Stimulated activated CD8-positive, alpha-beta memory T cell treated with anti-CD3 and anti-CD28 coated beads, Interleukin-7, amount 100 ng/mL, for 24 hours (primary cell): Measurements from ENCODE around the gene PTPRA.

Experiments used
- DNase-seq: peaks from one replicate; pipeline ENCODE4 v3.0.0-alpha.2; 2020; ENCODE audit warnings: low read depth

Gene PTPRA

GRCh38 chr20:2922957-2923356 lies 49.7 kb downstream of the PTPRA start:
- no peak for DNase-seq

- no peak for DNase-seq
Measured at GRCh38 chr20:2930538-2930937, 57.3 kb downstream of the PTPRA start.

GRCh38 chr20:2932498-2932897 lies 59.2 kb downstream of the PTPRA start:
- no peak for DNase-seq

- no peak for DNase-seq
Measured at GRCh38 chr20:2937902-2938301, 64.6 kb downstream of the PTPRA start.

- no peak for DNase-seq
Measured at GRCh38 chr20:2942439-2942838, 69.2 kb downstream of the PTPRA start.

GRCh38 chr20:2946988-2947961 lies 74.0 kb downstream of the PTPRA start:
- DNase-seq = no peak

- DNase-seq = no peak
Measured at GRCh38 chr20:2948968-2949367, 75.7 kb downstream of the PTPRA start.

- DNase-seq = no peak
Measured at GRCh38 chr20:2952766-2953165, 79.5 kb downstream of the PTPRA start.

GRCh38 chr20:2955257-2955970 lies 82.1 kb downstream of the PTPRA start:
- DNase-seq = no peak

- no peak for DNase-seq
Measured at GRCh38 chr20:2956480-2956879, 83.2 kb downstream of the PTPRA start.

- no peak for DNase-seq
Measured at GRCh38 chr20:2967841-2968240, 94.6 kb downstream of the PTPRA start.

- DNase-seq = no peak
Measured at GRCh38 chr20:2972126-2972525, 98.8 kb downstream of the PTPRA start.

GRCh38 chr20:2973574-2973973 lies 100.3 kb downstream of the PTPRA start:
- no peak for DNase-seq

GRCh38 chr20:2978519-2978918 lies 105.2 kb downstream of the PTPRA start:
- DNase-seq = no peak

- DNase-seq = no peak
Measured at GRCh38 chr20:2981646-2982045, 108.4 kb downstream of the PTPRA start.

- no peak for DNase-seq
Measured at GRCh38 chr20:2983508-2983907, 110.2 kb downstream of the PTPRA start.

GRCh38 chr20:2984028-2984501 lies 110.8 kb downstream of the PTPRA start:
- DNase-seq = no peak

- no peak for DNase-seq
Measured at GRCh38 chr20:2984956-2985661, 111.8 kb downstream of the PTPRA start.

- no peak for DNase-seq
Measured at GRCh38 chr20:2986466-2986865, 113.2 kb downstream of the PTPRA start.

- DNase-seq = no peak
Measured at GRCh38 chr20:2987861-2988260, 114.6 kb downstream of the PTPRA start.

- no peak for DNase-seq
Measured at GRCh38 chr20:2991532-2991931, 118.3 kb downstream of the PTPRA start.

- DNase-seq = no peak
Measured at GRCh38 chr20:2993250-2993649, 120.0 kb downstream of the PTPRA start.
